ENCODE results near the gene C16orf74.

GRCh38 chr16:85704011-85704410 is 46.9 kb downstream of the C16orf74 start:
- no peak for TF ChIP-seq EZH2 (IDR thresholded peaks at IDR 0.05; ENCODE audit: insufficient read depth, poor library complexity, severe bottlenecking)
- TF ChIP-seq EZH2phosphoT487 (IDR thresholded peaks at IDR 0.05; ENCODE audit: insufficient read depth, low read depth), result no peak

All from GM23248 (cell line).